ENCODE results near the gene NR5A1. TPM values are rescaled to one million over a fixed set of nuclear protein-coding genes. Genes with fewer than 3 reads are reported as not detected.

NR5A1 gene
- total and polyA plus RNA-seq, 2 of the 13 experiments (the other 11 are each of a cell fraction or from before 2014, with no cell fraction given), result 28.9 to 44.7 TPM

DNA sequence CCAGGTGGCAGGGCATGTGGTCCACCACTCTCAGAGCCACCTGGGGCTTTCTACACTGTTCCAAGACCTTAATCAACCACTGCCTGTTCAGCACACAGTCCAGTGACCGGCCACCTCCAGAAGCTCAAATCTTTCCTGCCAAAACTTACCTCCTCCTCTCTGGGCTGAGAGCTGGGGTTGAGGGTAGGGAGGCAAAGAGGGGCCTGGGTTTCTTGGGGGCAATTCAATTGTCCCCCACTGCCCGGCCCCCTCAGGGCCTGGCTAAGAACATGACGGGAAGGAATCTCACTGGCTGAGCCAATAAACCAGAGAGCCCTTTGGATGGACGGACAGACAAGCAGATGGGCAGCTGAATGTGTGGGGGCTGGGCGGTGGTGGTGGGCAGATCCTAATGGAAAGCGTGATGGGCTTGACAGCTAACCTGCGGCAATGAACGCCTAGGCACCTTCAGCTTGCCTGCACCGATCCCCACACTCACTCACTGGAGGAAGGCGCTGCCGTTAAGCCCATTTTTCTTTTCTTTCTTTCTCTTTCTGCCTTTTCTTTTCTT is 5.4 kb downstream of the NR5A1 start:
- H3K27ac ChIP-seq (ENCODE audit: extremely low read length, insufficient read depth, low read length), result no peak overlapping the region
- peaks cover 40% of the 10 kb centered on the region for H3K4me1 ChIP-seq (ENCODE audit: insufficient read depth, low read length)
- no peak overlapping the region for H3K9ac ChIP-seq (ENCODE audit: insufficient read depth, low read depth, low read length)
- H4K20me1 ChIP-seq (ENCODE audit: insufficient read depth, low read length), result no peaks in the 10 kb centered on the region
- H3K27me3 ChIP-seq (ENCODE audit: control insufficient read depth in 1 of 2, insufficient read depth in 2 of 2, low read length in 2 of 2), result no peaks in the 10 kb centered on the region
- FAIRE-seq, result no peak
- no TSS peak for BruUV-seq (replicated peaks)
- no peaks in the 10 kb centered on the region for H3K9me3 ChIP-seq (ENCODE audit: low read length)
- WGBS (ENCODE audit: low lambda C conversion rate), result 95% methylated on average over 11 of the region's 11 CpGs
- ChIA-PET CTCF (ENCODE audit: low intra/inter-chr PET ratio, low total read pairs) (no interaction called here), POLR2A (interaction anchor here (2.5 kb wide), 1 partner anchor 9 kb away, joined by 7 read pairs; no protein-coding TSS in a partner anchor)
- no peak for TF ChIP-seq ZNF337 (CRISPR knock-in tag; IDR thresholded peaks at IDR 0.05; ENCODE audit: borderline replicate concordance, low read depth)
- no peak for TF ChIP-seq PHF8 (CRISPR knock-in tag; IDR thresholded peaks at IDR 0.05)
- no peak for TF ChIP-seq CAMTA2 (CRISPR knock-in tag; IDR thresholded peaks at IDR 0.05; ENCODE audit: borderline replicate concordance)
- TF ChIP-seq ZNF737 (CRISPR knock-in tag; IDR thresholded peaks at IDR 0.05; ENCODE audit: borderline replicate concordance), result no peak
- TF ChIP-seq ZNF232 (CRISPR knock-in tag; IDR thresholded peaks at IDR 0.05; ENCODE audit: borderline replicate concordance), result no peak
- TF ChIP-seq ZNF713 (CRISPR knock-in tag; IDR thresholded peaks at IDR 0.05), result no peak
- no peak for TF ChIP-seq ZNF446 (CRISPR knock-in tag; IDR thresholded peaks at IDR 0.05)
- TF ChIP-seq ONECUT2 (CRISPR knock-in tag; IDR thresholded peaks at IDR 0.05), result no peak
- no peak for TF ChIP-seq BORCS8-MEF2B (CRISPR knock-in tag; IDR thresholded peaks at IDR 0.05)
- TF ChIP-seq GFI1 (CRISPR knock-in tag; IDR thresholded peaks at IDR 0.05; ENCODE audit: borderline replicate concordance), result no peak
- TF ChIP-seq AGO1 (IDR thresholded peaks at IDR 0.05; ENCODE audit: low read depth, low read length, poor library complexity, severe bottlenecking), result no peak
- TF ChIP-seq ZNF124 (CRISPR knock-in tag; IDR thresholded peaks at IDR 0.05), result no peak
- TF ChIP-seq TOPORS (CRISPR knock-in tag; IDR thresholded peaks at IDR 0.05), result no peak
- no peak for TF ChIP-seq ZFP82 (CRISPR knock-in tag; IDR thresholded peaks at IDR 0.05; ENCODE audit: borderline replicate concordance)
- TF ChIP-seq, protein P1, sequence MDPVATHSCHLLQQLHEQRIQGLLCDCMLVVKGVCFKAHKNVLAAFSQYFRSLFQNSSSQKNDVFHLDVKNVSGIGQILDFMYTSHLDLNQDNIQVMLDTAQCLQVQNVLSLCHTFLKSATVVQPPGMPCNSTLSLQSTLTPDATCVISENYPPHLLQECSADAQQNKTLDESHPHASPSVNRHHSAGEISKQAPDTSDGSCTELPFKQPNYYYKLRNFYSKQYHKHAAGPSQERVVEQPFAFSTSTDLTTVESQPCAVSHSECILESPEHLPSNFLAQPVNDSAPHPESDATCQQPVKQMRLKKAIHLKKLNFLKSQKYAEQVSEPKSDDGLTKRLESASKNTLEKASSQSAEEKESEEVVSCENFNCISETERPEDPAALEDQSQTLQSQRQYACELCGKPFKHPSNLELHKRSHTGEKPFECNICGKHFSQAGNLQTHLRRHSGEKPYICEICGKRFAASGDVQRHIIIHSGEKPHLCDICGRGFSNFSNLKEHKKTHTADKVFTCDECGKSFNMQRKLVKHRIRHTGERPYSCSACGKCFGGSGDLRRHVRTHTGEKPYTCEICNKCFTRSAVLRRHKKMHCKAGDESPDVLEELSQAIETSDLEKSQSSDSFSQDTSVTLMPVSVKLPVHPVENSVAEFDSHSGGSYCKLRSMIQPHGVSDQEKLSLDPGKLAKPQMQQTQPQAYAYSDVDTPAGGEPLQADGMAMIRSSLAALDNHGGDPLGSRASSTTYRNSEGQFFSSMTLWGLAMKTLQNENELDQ (CRISPR knock-in tag; IDR thresholded peaks at IDR 0.05; ENCODE audit: borderline replicate concordance), result no peak
- TF ChIP-seq XRCC5 (optimal IDR thresholded peaks at IDR 0.05; ENCODE audit: low read length), result no peak
- TF ChIP-seq FOSL1 (CRISPR knock-in tag; IDR thresholded peaks at IDR 0.05; ENCODE audit: borderline replicate concordance), result no peak
- no peak overlapping the region for H2AFZ ChIP-seq (ENCODE audit: low read length)
- H3K4me3 ChIP-seq (replicated peaks in 1 of 3; ENCODE audit: insufficient read depth in 1 of 3, low read depth in 2 of 3, low read length in 3 of 3), result no peak overlapping the region
- H3K79me2 ChIP-seq (ENCODE audit: insufficient read depth, low read length), result peaks cover 18% of the 10 kb centered on the region
- in situ Hi-C loops (cut with HindIII; ENCODE audit: extremely low pct_ligation_motif_present, low pct_unique_long_range_greater_than_20kb) (no loop called here), intact Hi-C loops (cut with micrococcal nuclease; ENCODE audit: unreplicated experiment) (no loop called here)
- DNase-seq (ENCODE audit: low spot score), result no peak
- no peak for ATAC-seq
- no peak overlapping the region for H3K4me2 ChIP-seq (ENCODE audit: low read depth, low read length)
- peaks cover 10 to 15% of the 10 kb centered on the region in 2 experiments; a peak in 2 of 5 replicates for H3K36me3 ChIP-seq (replicated peaks in 1 of 2; ENCODE audit: control insufficient read depth in 1 of 2, insufficient read depth in 2 of 2, low read length in 2 of 2)
